ENCODE data around the gene PALM.

- no peak for TF ChIP-seq CTCF (IDR thresholded peaks at IDR 0.05)
- no peak for TF ChIP-seq POLR2AphosphoS5 (IDR thresholded peaks at IDR 0.05)
- TF ChIP-seq POLR2A (IDR thresholded peaks at IDR 0.05; ENCODE audit: low read depth) = no peak
Observed at GRCh38 chr19:676007-676338, 32.8 kb upstream of the PALM start.
